LoVo (cell line): ENCODE data around the gene OLFM1.
"Not testable (repeated sequence)": the region's sequence is repeated elsewhere in the genome, so short reads cannot be mapped to it uniquely, and the experiment has no call there.

Source experiments
- DNase-seq: peaks from one replicate; pipeline ENCODE4 v3.0.0-alpha.2; 2016; ENCODE audit warnings: low spot score

Gene OLFM1

DNA sequence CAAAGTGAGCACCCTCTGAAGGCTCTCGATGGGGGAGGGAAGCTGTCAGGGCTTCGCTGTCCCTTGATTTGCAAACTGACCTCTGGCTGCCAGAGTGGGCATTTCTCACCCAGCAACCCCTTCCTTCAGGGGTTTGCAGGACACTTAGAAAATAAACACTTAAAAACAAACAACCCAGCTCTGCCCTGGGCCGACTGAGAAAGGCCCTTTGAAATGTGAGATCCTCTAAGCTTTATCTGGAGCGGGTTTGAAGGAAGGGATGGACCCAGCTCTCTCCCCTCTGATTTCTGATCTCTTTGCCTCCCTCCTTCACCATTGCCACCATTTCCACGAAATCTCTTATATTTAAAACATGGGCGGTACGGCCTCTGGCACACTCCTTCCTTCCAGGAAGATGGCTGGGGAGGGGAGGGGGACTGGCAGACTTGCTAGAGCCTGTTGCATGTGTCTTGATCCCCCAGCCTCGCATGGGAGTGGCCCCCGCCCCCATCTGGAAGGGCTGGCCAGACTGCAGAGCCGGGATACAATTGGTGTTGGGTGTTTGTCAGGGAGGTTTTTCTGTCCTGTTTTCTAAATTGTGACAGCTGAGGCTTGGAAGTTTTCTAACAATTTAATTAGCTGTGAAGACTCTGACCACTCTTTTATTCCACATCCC is 20.2 kb downstream of the OLFM1 start:
- no peak for DNase-seq

DNA sequence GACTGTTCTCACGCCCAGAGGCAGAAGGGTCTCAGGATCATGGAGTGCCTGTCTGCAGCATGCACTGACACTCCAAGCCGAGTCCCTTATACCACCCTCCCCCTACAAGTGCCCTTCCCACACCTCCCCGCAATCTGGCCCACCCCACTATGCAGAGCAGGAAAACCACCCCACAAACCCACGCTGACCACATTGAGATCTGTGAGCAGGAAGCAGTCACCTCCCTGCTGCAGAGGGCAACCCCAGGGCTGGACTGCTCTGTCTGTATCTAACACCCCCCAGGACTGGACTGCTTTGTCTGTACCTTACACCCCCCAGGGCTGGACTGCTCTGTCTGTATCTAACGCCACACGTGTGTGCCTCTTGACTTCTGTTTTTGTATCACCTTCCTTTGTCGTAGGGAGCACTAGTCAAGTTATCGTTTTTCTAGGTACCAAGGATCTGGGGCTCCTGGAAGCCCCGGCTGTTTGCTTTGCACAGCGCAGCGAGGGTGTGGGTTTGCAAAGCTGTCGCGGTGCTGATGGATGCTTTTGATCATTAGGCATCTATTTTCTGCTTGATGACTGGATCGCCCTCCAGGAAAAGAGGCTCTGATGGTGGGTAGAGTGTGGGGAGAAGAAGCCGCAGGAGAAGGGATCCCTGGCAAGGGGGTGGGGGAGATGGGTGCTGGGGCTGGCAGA is 21.5 kb downstream of the OLFM1 start:
- no peak for DNase-seq

DNA sequence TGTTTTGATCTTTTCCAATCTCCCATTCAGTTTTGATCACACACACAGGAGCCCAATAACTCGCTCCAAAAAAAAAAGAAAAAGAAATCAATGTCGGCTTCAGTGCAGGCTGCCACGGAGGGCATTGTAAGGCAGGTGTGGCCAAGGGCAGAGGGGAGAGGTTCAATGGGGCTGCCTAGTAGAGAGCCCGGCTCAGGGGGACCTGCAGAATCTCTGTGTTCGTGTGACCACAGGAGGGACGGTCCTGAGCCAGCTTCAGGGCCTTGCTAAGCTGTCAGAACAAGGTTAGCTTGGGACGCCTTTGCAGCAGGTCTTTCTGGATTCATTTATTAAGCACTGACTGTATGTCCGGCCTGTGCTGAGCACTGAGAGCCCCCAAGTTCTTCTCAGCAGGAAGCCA is 22.2 kb downstream of the OLFM1 start:
- no peak for DNase-seq

DNA sequence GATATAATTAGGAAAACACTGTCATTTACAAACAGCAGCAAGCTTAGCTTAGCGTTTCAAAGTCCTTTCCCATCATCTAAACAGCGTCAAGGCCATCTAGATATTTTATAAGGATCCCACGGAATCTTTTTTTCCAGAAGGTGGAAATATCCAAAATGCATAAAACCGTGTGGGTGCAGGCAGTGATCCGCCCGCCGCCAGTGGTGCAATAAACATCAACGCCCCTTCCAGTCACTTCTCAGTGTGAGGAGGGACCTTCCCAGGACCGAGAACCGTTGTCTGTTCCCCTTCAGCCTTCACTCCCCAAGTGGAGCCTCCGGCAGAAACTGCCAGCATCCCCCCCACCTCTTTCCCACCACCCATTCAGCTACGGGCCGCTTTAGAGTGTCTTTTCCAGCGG is 22.9 kb downstream of the OLFM1 start:
- no peak for DNase-seq

DNA sequence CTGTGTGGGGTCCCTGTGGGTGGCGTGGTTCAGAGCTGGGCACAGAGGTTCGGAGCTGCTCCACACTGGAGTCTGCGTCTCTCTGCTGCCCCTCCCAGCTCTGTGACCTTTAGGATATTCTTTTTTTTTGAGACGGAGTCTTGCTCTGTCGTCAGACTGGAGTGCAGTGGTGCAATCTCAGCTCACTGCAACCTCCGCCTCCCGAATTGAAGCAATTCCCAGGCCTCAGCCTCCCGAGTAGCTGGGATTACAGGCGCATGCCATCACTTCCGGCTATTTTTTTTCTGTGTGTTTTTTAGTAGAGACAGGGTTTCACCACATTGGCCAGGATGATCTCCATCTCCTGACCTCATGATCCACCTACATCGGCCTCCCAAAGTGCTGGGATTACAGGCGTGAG is 24.1 kb downstream of the OLFM1 start:
- DNase-seq = not testable (repeated sequence)

DNA sequence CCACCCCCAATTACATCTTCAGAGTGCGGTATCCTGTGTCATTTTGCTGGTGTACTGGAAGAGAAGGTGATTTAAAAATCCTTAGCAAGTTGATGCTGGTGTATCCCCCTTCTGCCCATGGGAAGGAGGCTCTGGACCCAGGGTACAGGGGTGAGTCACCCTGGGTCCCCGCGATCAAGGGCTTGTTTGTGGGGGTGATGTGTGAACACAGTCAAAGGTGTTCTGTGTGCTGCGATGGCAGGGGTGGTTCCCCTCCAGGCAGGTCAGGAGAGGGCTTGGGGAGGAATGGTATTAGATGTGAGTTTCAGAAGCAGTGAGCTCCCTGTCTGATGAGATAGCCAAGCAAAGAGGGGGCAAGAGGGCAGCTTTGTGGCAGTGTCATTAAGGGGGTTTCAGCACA is 28.9 kb downstream of the OLFM1 start:
- DNase-seq = no peak

DNA sequence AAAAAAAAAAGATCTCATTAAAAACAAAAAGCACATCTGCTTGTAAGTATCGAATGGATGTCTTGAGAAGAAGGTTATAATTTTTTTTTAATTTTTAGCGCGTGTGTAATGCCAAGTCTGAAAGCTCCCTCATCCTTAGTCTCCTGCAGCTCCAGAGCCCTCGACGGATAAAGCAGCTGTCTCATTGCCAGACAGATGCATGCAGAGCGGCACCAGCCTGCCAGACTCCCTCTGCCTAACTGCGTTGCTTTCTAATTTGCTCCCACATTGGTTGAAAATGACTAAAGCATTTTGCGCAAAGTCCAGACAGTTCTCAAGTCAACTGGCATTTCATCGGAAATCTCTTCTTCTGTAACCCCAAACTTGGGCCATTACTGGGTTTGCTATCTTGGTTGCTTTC is 29.4 kb downstream of the OLFM1 start:
- DNase-seq = no peak

DNA sequence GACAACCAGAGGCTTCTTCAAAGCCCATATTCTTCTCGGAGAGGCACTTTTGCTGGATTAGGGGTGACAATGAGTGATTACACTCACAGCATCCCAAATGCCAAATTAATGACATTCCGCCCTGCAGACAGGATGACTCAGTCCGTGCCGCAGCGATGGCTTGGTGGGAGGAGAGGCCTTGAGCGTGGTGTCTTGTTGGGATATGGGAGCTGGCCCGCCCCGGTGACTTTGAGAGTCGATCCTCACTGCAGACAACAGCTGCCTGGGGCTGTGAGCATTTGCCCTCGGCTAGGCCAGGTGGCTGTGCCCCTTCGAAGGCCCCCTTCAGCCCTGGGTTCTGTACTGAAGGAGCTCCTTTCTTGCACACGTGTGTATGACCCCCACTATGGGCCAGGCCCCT is 29.8 kb downstream of the OLFM1 start:
- DNase-seq = no peak

DNA sequence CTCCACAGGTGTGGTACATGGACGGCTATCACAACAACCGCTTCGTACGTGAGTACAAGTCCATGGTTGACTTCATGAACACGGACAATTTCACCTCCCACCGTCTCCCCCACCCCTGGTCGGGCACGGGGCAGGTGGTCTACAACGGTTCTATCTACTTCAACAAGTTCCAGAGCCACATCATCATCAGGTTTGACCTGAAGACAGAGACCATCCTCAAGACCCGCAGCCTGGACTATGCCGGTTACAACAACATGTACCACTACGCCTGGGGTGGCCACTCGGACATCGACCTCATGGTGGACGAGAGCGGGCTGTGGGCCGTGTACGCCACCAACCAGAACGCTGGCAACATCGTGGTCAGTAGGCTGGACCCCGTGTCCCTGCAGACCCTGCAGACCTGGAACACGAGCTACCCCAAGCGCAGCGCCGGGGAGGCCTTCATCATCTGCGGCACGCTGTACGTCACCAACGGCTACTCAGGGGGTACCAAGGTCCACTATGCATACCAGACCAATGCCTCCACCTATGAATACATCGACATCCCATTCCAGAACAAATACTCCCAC is 32.1 kb downstream of the OLFM1 start:
- no peak for DNase-seq

DNA sequence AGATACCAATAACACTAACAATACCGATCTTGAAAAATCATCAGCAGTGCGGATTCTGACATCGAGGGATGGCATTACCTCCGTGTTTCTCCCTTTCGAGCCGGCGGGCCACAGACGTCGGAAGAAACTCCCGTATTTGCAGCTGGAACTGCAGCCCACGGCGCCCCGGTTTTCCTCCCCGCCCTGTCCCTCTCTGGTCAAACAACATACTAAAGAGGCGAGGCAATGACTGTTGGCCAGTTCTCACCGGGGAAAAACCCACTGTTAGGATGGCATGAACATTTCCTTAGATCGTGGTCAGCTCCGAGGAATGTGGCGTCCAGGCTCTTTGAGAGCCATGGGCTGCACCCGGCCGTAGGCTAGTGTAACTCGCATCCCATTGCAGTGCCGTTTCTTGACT is 32.8 kb downstream of the OLFM1 start:
- no peak for DNase-seq

DNA sequence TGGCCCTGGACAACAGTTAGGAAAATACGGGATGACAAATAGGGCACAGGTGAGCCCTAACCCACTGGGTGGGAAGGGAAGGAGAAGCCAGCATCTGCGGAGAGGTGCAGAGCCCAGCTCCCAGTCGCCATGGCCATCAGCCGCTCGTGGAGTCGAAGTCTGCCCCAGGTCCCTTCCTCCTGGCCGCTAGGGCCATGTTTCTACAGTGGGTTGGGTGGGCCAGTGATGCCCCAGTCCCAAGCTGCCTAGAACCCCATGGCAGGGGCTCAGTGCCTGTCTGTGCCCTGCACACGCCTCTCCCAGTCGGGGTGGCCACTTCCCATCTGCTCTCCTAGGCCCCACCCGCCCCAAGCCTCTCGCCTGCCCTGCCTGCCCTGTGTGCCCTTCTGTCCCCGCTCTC is 34.8 kb downstream of the OLFM1 start:
- no peak for DNase-seq

DNA sequence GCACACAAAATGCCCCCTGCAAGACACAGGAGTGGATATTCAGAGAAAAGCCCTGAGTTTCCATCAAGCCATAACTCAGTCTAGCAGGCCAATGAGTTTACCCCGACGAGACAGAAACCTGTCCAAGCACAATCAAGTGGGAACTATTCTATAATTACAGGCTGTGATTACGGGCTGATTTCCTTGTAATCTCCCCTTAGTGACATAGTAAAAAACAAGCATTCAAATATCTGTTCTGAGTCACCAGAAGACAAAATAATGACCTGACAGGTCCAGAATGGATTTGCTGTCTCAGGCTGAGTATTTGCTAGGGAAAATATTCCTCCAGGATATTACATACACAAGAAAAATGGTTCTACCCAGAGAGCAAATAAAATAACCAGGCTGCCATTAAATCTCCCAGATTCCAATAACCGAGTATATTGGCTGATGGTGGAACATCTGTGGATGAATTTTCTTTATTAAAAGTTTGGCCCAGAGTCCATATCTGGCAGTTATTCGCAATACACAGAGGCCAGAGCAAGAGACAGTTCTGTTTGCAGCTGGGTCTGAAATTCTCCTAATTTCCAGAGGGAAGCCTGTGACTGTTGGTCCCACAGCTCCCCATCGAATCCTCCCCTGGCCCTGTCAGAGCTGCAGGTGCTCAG is 35.8 kb downstream of the OLFM1 start:
- DNase-seq = no peak

DNA sequence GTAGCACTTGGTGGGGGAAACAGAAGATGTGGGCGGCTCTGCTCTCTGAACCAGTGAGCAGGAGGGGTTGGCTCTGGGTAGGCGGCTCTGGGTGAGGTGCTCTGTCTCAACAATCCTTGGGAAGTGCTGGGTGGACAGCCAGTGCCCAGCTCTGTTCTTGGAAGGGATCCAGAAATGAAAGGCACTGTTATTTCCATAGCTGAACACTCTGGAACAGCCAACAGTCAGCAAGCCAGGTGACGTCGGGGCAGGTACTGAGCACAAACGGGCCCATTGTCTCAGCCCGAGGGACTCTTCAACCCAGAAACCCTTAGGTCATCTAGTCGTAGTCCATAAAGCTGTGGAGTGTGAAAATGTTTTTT is 36.3 kb downstream of the OLFM1 start:
- DNase-seq = no peak

DNA sequence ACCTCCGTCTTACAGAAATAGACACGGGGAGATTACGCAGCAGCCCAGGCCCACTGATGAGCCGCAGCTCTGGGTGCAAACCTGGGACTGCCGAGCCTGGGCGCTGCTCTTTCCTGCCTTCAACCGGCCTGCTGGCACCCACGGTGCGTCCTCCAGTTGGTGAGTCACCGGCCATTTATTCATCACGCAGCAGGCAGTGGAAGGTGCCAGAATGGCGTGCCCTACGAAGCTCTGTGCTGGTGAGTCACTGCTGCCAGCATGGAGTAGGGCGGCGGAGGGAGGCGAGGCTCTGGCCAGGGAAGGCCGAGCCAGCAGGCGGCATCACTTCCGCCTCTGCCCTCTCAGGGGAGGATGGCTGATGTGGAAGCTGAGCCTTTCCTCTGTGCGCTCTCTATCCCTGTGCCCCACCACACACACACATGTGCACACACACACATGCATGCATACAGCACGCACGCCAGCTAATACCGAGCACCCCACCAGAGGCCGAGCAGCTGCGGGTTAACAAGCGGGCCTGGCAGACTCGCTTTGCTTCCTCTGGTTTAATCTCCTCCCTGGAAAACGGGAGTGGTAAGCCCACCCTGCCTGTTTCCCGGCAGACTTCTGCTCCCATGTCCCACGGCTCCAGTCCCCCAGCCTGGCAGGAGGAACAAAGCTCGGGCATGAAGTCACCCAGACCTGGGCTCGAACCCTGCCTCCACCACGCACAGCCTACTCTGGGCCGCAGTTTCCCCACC is 39.2 kb downstream of the OLFM1 start:
- peak; percentile 55 for DNase-seq

DNA sequence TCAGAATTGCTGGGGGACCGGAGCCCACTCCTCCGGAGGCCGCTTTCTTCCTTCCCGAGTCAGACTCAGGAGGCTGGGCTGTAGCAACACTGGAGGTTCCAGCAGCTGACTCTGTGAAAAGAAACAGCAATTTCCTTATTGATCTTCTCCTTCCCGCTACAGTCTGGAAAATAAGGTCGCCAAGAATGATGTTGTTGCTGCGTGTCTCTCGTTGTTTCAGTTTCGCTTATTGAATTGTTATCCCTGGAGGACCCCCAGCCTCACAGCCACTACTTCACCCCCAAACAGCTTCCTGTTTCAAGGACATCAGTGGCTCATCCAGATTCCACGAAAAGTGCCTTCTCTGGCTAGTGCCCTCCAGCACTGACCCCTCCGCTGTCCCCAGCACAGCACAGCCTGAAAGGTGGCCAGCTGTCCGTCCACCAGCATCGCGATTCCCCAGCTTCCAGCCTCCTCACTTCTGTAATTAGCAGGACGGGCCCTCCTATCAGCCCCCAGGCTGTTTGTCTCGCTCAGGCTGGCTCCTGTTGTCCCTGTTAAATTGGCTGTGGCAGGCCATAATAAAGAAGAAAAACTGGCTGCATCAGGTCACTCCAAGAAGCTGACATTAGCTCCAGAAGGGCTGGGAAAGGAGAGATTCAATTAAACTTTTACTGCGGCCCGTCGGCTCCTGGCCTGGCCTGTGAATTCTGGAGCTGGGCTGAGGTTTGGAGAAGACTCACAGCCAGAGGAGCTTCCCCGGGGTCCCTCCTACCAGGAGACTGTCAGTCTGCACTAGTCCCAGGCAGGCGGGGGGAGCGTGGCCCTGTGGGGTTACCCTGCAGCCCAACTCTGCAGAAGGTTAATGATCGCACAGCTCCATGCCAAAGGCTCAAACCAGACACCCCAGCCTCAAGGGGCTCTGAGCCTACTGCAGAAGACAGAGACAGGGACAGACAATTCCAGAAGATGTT is 40.5 kb downstream of the OLFM1 start:
- DNase-seq = no peak

DNA sequence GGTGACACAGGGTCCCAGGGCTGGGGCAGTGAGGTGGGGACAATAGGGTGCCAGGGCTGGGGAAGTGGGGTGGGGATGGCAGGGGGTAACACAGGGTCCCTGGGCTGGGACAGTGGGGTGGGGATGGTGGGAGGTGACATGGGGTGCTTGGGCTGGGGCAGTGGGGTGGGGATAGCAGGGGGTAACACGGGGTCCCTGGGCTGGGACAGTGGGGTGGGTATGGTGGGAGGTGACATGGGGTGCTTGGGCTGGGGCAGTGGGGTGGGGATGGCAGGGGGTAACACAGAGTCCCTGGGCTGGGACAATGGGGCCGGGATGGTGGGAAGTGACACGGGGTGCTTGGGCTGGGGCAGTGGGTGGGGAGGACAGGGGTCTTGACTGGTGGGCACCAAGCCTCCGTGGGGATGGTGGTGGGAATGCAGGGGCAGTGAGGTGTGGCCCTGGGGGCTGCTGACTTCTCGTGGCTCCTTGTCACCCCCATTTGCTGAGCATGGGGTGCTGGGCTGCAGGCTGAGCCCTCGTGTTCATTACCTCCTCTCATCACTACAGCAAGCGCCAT is 41.7 kb downstream of the OLFM1 start:
- DNase-seq = no peak

DNA sequence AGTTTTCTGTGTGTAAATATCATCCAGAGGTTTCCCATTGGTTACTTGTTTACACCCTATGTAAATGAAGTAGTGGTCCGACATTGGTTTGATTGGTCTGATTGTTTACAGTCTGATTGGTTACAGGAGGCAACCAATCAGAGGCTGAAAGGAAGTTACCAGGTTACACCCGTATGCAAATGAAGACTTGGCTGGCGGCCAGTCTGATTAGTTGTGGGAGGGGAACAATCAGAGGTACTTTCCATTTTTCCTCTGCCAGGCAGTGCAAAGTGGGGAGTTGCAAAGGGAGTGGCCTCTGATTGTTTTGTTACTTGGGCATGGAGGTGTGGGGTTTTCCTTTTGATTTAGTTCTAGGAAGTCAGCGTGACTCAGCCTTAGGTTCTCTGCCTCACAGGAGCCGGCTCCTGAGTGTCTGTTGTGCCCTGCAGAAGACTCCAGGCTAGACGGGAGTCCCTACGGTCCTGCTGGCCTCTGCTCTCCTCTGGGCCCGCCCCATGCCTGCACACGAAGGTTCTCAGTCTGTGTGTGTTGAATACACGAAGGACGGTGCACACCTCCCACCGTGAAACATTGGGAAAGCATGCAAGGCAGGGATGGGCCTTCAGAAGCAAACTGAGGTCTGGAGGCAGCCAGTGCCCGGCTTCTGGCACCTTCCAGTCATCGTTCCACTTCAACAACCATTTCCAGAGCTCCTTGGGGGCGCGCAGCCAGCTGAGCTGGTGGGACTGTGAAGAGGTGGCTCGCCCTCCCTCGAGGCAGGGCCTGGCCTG is 42.9 kb downstream of the OLFM1 start:
- peak; percentile 16 for DNase-seq

DNA sequence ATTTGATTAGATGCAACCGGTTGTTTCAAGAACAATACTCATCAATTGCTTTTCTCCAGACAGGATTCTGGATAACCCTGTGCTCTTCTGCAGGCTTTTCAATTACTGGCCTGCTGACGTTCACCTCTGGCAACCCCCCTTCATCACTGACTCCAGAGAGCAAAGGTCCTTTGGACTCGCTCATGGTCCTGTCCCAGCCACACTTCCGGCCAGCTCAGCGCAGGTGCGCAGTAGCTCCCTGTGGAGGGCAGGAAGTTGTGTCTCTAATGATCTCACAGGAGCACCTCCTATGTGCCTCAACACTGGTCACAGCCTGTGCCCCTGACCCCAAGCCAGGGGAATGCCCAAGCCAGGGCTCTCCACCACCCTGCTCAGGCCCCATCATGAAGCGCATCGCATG is 44.0 kb downstream of the OLFM1 start:
- DNase-seq = no peak

DNA sequence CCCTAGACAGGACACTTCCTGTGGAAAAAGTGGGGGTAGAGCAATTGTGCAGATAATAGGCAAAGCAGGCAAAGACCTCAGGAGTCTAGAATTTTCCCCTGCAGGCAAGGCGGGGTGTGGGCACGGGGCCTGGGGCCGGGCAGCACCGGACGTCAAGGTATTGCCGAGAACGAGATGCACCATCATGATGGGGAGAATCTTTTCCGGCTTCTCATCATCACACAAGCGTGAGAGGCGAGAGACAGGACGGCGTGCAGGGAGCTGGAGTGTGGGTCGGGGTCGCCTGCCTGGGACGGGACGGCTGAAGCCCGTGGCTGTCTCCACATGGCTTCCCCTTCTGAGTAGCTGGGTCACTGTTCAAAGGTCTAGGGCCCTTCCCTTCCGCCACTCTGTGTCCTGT is 44.5 kb downstream of the OLFM1 start:
- no peak for DNase-seq

DNA sequence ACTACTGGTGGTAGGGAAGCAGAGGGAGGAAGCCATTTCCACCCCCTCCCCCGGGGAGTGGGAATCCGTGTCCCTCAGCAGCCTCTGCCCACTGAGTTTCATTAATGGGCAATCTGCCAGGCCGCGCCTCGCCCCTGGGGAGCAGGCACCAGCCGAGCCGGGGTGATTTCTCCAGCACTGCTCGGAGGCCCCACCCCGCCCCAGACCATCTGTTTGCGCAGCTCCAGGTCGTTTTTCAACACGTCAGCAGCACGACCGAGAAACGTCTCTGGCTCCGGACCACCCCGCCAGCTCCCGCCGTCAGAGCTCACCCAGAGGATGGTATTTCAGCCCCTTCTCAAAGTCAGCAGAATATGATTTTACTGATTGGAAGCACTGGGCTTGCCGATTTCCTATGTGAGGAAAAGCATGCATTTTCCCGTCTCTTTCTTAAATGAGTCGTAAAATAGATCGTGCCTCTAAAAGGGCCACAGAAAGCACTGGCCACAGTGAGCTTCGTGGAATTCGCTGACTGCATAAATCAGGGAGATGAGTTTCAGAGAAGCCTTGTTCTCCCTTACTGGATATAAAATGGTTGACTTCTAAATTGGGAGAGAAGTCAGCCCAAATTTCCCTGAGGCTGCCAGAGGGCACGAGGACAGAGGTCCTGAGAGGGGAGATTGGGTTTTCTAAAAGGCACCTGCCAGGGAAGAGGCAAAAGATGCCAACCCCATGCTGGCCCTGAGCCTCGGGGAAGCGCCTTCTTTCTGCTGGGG is 47.0 kb downstream of the OLFM1 start:
- DNase-seq = no peak
